Measurements from ENCODE around the gene STAT2.
A peak's percentile ranks its signal among the peaks of the same experiment; 100 is the strongest.
"Not testable (repeated sequence)": the region's sequence is repeated elsewhere in the genome, so short reads cannot be mapped to it uniquely, and the experiment has no call there.

STAT2 gene

DNA sequence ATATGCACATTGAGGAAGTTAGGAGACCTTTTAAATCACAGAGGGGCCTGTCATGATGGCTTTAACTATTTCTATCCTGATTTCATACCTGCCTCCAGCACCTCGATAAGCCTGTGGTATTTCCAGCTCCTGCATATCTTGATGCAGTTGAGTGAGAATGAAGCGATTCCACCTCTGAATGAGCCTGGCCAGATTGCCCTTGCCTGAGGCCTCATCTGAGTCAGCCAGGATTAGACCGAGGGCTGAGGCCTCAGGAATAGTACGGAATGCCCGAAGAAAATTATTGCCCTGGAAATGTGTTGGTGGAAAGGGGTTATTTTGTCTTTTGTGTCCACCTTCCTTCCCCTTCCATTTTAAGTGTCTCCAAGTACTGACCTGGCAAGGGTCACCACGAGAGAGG lies 35.7 kb downstream of the STAT2 start:
- no peak for DNase-seq

DNA sequence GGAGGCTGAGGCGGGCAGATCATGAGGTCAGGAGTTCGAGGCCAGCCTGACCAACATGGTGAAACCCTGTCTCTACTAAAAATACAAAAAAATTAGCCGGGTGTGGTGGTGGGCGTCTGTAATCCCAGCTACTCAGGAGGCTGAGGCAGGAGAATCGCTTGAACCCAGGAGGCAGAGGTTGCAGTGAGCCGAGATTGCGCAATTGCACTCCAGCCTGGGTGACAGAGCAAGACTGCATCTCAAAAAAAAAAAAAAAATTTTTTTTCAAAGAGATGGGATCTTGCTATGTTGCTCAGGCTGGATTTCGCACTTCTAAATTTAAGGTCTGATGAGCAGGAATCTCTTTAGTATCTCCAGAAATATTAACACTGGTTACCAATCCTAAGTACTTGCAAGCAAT lies 38.3 kb downstream of the STAT2 start:
- not testable (repeated sequence) for DNase-seq

DNA sequence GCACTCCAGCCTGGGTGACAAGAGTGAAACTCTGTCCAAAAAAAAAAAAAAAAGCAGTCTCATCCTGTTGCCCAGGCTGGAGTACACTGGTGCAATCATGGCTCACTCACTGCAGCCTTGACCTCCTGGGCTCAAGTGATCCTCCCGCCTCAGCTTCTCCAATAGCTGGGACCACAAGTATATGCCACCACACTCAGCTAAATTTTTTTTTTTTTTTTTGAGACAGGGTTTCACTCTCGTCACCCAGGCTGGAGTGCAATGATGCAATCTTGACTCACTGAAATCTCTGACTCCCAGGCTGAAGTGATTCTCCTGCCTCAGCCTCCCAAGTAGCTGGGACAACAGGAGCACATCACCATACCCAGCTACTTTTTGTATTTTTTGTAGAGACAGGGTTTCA lies 38.9 kb downstream of the STAT2 start:
- DNase-seq: no peak

DNA sequence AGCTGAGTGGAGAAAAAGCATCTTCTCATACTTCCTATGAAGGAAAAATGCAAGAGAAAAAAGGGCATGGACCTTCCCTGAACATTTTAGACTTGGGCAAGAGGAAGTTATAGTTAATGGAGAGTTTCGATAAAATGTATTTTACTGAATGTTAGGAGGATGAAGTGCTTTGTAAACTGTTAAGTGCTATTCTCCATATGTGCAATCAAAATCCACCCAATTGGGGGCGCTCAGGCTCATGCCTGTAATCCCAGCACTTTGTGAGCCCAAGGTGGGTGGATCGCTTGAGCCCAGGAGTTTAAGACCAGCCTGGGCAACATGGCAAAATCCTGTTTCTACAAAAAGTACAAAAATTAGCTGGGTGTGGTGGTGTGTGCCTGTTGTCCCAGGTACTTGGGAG lies 42.2 kb downstream of the STAT2 start:
- DNase-seq: no peak

DNA sequence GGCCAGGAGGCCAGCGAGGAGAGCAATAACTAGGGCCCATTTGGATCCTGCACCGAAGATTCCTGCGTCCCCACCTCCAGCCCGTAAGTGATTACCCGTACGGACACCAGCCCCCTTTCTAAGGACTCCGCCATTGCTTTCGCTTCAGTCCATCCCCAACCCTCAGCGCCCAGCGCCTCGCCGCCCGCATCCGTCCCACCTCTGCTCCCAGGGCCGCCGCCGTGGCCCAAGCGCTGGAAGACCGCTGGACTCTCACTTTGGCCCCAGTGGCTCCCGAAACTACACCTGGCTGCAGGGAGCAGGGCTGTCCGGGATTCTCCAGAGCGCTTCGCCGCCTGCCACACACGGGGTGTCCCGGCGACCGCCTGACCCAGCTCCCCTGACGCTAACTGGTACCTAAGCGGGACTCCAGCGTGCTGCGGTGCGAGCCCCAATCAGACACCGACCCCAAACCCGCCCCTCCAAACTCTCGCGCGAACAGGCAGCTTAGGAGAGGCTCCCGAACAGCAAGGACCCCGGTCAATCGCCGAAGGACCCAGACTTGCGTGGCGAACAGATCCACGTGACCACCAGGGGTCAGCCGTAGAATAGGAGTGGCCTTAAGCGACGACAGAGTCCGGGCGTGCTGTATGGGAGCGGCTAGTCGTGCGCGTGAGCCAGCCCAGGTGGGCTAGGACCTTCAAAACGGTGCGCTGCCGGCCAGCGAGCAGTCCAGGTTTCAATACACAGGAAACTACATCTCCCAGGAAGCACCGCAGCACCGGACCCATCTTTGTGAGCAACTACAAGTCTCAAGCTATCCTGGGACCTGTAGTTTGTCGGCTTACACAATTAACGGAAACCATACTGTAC lies 44.1 kb downstream of the STAT2 start, which contains the start of gene CNPY2:
TSS of gene CNPY2 (minus strand) at position 367 of the 852 bp plus-strand sequence. CDS start 771 bp downstream, outside the sequence.
- peak; percentile 96 for DNase-seq

DNA sequence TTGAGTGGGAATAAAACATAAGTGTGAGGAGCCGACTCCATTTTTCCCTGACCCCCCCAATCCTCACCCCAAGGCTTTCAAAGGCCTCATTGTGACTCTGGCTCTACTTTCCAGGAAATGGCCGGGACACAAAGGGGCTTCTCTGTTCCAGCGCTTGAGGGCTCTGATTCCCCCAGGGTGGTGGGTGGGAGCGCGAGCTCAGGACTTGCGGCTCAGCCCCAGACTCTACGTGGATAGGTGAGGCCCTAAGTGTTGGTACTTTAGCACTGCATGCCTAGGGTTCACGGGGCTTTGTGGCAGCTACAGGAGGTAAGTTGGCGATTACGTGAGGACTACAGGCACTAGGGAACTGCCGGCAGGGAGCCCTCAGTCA lies 44.7 kb downstream of the STAT2 start:
- DNase-seq: peak; percentile 34

DNA sequence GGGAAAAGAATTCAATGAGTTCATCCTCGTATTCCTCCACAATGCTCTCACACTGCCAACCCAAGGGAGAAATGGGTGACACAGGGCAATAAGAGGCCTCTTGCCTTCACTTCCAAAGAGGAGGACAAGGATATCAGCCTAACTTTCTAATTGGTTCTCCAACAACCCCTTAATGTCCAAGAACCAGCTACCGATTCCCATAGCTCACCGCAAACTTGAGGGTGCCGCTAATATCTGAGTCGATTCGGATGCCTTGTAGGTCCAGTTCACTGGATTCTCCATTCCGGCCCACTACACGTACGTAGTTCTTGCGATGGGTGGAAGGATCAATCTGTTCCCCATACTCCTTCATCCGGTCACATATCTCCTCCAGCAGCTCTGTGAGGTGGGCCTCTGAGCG lies 48.9 kb downstream of the STAT2 start:
- no peak for DNase-seq

DNA sequence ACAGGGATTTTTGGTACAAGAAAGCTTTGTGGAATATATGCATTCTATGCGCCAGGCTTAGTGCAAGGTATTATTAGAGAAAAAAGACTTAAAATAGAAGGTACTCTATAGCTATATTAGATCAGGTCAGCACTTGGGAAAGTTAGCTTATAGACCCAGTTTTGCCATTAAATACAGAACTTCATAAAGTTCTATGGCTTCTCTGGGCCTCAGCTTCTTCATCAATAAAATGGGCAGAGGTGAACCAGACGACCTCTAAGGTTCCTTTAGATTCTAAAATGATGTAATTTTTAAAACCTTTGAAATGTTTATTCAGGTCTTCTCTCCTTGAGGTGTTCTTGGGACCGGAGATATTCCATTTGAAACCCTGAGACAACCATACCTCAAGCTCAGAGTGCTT lies 51.2 kb downstream of the STAT2 start:
- DNase-seq: no peak

DNA sequence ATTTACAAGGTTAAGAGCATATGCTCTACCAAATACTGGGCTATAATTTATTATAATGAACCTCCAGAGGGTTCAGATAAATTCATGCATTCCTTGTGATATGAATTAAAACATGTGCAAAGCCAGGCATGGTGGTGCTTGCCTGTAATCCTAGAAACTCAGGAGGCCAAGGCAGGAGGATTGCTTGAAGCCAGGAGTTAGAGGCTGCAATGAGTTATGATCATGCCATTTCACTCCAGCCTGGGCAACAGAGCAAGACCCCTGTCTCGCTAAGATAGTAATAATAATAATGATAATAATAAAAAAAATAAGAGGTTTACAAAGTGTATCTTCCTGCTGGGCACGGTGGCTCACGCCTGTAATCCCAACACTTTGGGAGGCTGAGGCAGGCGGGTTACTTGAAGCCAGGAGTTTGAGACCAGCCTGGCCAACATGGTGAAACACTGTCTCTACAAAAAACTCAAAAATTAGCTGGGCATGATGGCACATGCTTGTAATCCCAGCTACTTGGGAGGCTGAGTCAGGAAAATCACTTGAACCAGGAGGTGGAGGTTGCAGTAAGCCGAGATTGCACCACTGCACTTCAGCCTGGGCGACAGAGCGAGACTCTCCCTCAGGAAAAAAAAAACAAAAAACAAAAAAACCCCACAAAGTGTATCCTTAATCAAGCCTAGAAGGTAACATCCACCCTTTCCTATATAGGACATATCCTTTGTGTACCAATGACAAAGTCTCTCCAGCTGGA lies 52.5 kb downstream of the STAT2 start:
- no peak for DNase-seq

DNA sequence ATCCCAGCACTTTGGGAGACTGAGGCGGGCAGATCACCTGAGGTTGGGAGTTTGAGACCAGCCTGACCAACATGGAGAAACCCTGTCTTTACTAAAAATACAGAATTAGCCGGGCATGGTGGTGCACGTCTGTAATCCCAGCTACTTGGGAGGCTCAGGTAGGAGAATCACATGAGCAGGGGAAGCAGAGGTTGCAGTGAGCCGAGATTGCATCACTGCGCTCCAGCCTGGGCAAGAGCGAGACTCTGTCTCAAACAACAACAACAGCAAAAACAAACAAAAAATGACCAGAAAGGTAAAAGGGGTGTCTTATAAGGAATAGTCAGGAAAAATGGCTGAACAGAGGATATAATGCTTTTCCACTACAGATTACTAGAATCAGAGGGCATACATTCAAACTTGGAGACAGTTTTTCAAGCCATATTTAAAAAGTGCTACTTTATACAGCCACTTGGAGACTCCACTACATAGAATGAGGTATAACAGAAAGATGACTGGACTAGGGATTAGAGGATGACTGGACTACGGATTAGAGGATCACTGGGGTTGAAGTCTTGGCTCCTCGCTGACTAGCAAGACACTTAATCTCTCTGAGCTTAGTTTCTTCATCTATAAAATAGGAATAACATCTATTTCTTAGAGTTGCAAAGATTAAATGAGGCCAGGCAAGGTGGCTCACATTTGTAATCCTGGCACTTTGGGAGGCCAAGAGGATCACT lies 54.9 kb downstream of the STAT2 start:
- no peak for DNase-seq

DNA sequence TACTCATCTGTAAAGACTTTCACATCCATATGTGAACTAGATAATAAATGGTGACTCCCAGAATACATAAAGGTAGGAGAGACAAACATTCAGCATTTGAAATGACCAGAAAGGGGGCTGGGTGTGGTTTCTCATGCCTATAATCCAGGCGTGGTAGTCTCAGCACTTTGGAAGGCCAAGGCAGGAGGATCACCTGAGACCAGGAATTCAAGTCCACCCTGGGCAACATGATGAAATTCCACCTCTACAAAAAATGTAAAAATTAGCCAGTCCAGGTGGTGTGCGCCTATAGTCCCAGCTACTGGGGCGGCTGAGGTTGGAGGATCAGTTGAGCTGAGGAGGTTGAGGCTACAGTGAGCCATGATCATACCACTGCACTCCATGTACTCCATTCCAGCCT lies 55.6 kb downstream of the STAT2 start:
- no peak for DNase-seq

DNA sequence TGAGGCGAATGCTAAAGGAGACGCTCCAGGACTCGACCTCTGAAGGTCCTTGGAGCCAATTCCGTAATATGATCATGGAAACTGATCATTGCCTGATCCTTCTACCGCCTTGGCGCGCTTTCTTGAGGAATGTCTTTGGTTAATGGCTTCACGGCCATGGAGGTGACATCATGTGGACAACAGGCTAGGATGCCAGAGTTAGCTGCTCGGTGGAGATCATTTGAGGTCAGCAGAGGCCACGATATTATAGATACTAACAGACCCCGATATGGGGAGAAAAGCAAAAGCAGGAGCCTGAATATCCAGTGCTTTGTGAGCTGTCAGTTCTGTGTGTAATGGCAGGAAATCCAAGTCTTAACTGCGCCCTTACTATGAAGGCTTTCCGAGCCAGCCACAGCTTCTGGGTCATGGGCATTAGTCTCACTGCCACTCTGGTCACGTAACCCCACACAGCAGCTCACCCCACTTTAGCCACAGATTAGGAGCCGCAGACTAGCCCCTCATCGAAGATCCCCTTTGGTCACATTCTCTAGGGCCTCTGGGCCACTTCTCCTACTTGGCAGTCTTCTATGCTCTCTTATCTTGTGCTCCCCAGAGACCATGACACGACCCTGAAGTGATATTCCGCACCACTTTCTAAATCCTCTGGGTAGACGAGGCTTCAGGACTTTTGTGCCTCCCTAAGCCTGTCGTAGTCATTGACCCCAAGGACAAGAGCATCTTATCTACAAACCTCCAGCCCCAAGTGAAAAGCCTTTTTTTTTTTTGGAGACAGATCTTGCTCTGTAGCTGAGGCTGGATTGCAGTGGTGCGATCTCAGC lies 59.1 kb downstream of the STAT2 start:
- DNase-seq: no peak

DNA sequence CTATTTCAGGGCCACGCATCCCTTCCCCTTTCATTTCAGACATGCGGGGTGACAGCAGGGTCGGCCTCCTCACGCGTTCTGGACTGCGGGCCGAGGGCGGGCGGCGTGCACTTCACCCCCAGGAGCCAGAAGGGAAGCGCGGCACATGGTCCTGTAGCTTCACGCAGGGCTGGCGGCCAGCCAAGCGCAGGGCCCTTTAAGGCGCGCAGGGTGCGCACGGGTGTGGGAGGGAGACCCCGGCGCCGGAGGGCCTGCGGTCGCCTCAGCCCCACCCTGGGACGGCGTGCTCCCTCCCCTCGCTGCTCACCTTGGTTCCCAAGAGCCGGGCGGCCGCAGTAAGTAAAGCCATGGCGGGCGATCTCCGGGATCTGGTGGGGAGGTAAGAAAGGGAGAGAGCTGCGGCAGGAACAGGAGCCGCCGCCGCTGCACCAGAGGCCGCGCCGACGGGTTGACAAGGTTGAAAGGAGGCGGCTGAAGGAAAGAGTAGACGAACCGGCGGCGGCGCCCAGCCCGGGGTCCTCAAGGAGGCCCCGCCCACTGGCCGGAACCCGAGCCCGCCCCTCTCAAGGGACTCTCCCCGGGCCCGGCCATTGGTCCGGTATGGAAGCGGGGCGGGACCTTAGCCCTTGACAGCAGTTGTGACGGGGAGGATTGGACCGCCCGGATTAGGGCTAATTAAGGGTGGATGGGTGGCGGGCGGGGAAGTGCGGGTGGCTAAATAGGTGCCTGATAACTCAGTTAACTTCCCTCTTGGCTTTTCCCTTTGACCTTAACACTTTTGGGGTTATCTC lies 59.9 kb downstream of the STAT2 start, which contains the start of gene CS:
TSS of gene CS (minus strand) at position 478 of the 791 bp plus-strand sequence. CDS start at position 349, 129 bp downstream.
- peak; percentile 98 for DNase-seq

DNA sequence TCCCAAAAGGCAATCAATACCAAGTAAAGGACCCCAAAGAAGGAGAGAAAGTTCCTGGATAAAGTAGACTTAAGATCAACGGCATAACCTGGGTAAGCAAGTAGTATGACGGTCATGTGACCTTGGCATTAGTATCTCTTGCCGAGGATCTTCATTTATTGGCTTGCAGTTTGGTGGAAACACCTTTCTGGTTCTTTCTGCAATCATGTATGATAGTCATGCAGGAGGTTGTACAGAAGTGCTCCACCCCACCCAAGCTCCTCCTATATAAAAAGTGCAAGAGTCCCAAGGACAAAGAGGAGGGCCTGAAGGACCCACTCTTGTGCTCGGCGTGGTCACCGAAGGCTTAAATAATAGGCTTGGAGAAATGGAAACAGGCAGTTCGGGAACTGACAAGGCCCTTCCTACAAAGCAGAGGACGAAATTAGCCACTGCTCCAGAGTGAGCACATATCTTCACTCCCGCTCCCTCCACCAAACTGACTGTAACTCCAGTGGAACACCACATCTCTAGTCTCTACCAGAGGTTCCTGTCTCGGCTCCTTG lies 60.5 kb downstream of the STAT2 start:
- no peak for DNase-seq

DNA sequence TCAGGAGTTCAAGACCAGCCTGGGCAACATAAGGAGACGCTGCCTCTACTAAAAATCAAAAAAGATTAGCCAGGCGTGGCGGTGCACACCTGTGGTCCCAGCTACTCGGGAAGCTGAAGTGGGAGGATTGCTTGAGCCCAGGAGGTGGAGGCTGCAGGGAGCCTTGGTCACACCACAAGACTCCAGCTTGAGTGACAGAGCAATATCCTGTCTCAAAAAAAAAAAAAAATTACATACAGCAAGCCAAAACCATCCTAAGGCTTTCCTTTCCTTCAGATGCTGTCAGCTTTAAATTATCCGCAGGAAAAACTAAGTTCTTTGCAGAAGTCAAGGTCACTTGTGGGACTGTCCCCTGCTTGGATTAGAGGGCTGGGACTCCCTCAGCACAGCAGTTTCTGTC lies 61.1 kb downstream of the STAT2 start:
- DNase-seq: no peak

DNA sequence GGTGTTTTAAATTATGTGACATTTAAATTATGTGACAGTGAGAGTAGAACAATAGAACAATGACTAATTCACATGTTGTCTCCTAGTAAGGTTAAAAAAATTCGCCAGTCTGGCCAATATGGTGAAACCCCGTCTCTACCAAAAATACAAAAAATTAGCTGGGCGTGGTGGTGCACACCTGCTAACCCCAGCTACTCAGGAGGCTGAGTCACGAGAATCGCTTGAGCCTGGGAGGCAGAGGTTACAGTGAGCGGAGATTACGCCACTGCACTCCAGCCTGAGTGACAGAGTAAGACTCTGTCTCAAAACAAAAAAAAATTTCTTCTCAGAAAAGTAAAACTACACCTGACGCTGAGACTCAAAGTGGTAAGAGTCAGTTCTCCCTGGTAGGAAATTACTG lies 62.5 kb downstream of the STAT2 start:
- DNase-seq: no peak

DNA sequence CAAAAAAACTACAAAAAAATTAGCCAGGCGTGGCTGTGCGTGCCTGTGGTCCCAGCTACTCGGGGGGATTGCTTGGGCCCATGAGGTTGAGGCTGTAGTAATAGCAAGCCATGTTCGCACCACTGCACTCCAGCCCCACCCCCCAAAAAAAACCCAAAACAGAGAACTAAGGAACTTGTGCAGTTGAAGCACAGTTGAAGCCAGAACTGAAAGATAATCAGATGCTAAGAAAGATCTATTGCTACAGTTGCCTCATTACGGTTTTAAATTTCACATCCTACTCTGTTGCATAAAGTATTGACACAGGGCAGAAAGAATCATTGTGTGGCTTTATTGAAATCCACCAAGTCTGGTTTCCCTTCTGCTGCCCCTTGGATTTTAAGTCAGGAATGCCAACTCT lies 63.6 kb downstream of the STAT2 start:
- no peak for DNase-seq

DNA sequence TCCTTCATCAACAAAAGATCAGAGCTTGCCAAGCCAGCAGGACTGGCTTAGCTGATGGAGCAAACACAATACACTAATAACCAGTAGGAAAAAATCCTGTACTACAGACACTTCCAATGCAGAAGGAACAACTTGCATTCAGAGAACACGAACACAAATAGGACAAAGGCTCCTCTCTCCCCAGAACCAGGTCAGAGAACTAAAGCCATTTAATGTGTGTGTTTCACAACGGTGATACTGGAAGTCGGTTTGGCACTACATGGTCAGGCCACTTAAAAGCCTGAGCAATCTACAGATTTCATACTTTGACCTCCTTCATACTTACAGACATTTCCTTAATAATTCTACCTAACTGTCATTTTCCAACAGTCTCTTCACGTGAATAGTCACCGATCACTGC lies 66.1 kb downstream of the STAT2 start:
- DNase-seq: no peak

All from stimulated activated CD8-positive, alpha-beta memory T cell treated with anti-CD3 and anti-CD28 coated beads, Interleukin-4, amount 100 ng/mL, for 48 hours (primary cell).